Upper lobe of left lung (tissue), 4 donors: Measurements from ENCODE around the gene VAV3.

ENCODE experiments used
- POLR2A ChIP-seq, 4 donors: fragments of 450-650 bp; IDR thresholded peaks; one replicate each; pipeline ENCODE4 v1.5.1; 2016 to 2017; ENCODE audit warnings: antibody characterized with exemption in 4 of 4, mild to moderate bottlenecking in 2 of 4
- TF ChIP-seq, protein P1 (sequence below), 6 experiments: fragments of 450-650 bp in 4 of 6; fragments of 200-600 bp in 2 of 6; sonication (generic) in 2 of 6; IDR thresholded peaks; one replicate each; pipeline ENCODE4 v1.5.1; 2016 to 2019; ENCODE audit warnings: antibody characterized with exemption in 6 of 6

DNA sequence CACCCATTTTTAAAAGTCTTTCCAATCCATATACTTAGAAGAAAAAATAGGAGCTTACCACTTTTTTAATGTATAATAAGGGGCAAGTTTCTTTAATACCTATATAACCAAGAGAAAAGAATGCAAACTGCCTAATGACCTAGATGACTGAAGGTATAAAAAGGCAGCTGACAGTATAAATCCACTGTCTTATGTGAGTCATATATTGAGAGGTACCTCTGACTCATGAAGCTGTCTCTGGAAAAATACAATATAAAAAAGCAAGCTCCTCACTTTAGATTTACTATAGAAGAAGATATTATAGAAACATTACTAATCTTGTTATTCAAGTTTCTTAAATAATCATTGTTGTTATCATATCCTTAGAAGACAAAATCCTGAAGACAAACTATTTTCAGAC lies 144.2 kb downstream of the VAV3 start:
- TF ChIP-seq POLR2A (IDR thresholded peaks at IDR 0.05) = no peak
- TF ChIP-seq, protein P1, sequence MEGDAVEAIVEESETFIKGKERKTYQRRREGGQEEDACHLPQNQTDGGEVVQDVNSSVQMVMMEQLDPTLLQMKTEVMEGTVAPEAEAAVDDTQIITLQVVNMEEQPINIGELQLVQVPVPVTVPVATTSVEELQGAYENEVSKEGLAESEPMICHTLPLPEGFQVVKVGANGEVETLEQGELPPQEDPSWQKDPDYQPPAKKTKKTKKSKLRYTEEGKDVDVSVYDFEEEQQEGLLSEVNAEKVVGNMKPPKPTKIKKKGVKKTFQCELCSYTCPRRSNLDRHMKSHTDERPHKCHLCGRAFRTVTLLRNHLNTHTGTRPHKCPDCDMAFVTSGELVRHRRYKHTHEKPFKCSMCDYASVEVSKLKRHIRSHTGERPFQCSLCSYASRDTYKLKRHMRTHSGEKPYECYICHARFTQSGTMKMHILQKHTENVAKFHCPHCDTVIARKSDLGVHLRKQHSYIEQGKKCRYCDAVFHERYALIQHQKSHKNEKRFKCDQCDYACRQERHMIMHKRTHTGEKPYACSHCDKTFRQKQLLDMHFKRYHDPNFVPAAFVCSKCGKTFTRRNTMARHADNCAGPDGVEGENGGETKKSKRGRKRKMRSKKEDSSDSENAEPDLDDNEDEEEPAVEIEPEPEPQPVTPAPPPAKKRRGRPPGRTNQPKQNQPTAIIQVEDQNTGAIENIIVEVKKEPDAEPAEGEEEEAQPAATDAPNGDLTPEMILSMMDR (IDR thresholded peaks at IDR 0.05) = no peak
